MCF 10A (cell line): ENCODE data around the gene TTLL5. TPM values are rescaled to one million over a fixed set of nuclear protein-coding genes. Genes with fewer than 3 reads are reported as not detected.
A peak's percentile ranks its signal among the peaks of the same experiment; 100 is the strongest.

Experiments used
- BruUV-seq: library from RNA; stranded (reverse); fragments of 400-500 nt; replicated peaks from 2 replicates; lab custom pipeline; 2021; lab: Mats Ljungman, UMichigan
- CTCF ChIA-PET: fragments of 300-600 bp; sonication (Branson Sonifier 250); formaldehyde crosslinking; extraction: SDS; loops from one replicate; lab custom pipeline; 2021; ENCODE audit warnings: antibody characterized with exemption, inconsistent platforms; lab: Yijun Ruan, JAX
- POLR2A ChIA-PET: fragments of 300-600, 350-650 bp; sonication (Branson Sonifier 250); formaldehyde crosslinking; extraction: SDS; loops from one replicate; lab custom pipeline; 2020; ENCODE audit warnings: antibody characterized with exemption, inconsistent platforms; lab: Yijun Ruan, JAX
- DNase-seq: peaks from one replicate; pipeline ENCODE4 v3.0.0-alpha.2; 2018; ENCODE audit not compliant: unreplicated experiment
- H3K27ac Mint-ChIP-seq: one replicate; pipeline ENCODE4 v1.8.0; 2022; ENCODE audit warnings: mild to moderate bottlenecking, low read depth, mixed read lengths; ENCODE audit not compliant: unreplicated experiment
- H3K27me3 Mint-ChIP-seq: one replicate; pipeline ENCODE4 v1.8.0; 2022; ENCODE audit warnings: mixed read lengths; ENCODE audit not compliant: insufficient read depth, unreplicated experiment
- H3K36me3 Mint-ChIP-seq: one replicate; pipeline ENCODE4 v1.8.0; 2022; ENCODE audit warnings: mild to moderate bottlenecking, moderate library complexity, mixed read lengths; ENCODE audit not compliant: insufficient read depth, unreplicated experiment
- H3K4me1 Mint-ChIP-seq: one replicate; pipeline ENCODE4 v1.8.0; 2022; ENCODE audit warnings: mixed read lengths; ENCODE audit not compliant: insufficient read depth, unreplicated experiment
- H3K4me3 Mint-ChIP-seq: one replicate; pipeline ENCODE4 v1.8.0; 2022; ENCODE audit warnings: mild to moderate bottlenecking, moderate library complexity, mixed read lengths; ENCODE audit not compliant: unreplicated experiment
- H3K9me3 Mint-ChIP-seq: one replicate; pipeline ENCODE4 v1.8.0; 2022; ENCODE audit warnings: mixed read lengths; ENCODE audit not compliant: unreplicated experiment
- intact Hi-C: fragments of 100-400 bp; cut with micrococcal nuclease; formaldehyde crosslinking; loops from 2 replicates; pipeline ENCODE4 v1.14.1; 2022
- total RNA-seq: library from RNA; stranded (reverse); gene quantifications from 2 replicates; pipeline ENCODE4 v1.2.3, GENCODE V29; 2022
- TF ChIP-seq, protein P1 (sequence below): fragments of 200-600 bp; IDR thresholded peaks from one replicate; pipeline ENCODE4 v1.8.0; 2022; ENCODE audit warnings: antibody characterized with exemption, mild to moderate bottlenecking; ENCODE audit not compliant: unreplicated experiment

Gene TTLL5
- total RNA-seq, 1 experiment from 2014 or later = 31.7 TPM

GRCh38 chr14:75718199-75718598, 57.2 kb downstream of the TTLL5 start:
- H3K9me3 Mint-ChIP-seq = no peaks in the 10 kb centered on the region
- DNase-seq = no peak
- H3K27ac Mint-ChIP-seq = no peak overlapping the region
- no peak overlapping the region for H3K4me3 Mint-ChIP-seq
- no peaks in the 10 kb centered on the region for H3K27me3 Mint-ChIP-seq
- BruUV-seq = no TSS peak
- intact Hi-C loops = no loop called here
- TF ChIP-seq, protein P1, sequence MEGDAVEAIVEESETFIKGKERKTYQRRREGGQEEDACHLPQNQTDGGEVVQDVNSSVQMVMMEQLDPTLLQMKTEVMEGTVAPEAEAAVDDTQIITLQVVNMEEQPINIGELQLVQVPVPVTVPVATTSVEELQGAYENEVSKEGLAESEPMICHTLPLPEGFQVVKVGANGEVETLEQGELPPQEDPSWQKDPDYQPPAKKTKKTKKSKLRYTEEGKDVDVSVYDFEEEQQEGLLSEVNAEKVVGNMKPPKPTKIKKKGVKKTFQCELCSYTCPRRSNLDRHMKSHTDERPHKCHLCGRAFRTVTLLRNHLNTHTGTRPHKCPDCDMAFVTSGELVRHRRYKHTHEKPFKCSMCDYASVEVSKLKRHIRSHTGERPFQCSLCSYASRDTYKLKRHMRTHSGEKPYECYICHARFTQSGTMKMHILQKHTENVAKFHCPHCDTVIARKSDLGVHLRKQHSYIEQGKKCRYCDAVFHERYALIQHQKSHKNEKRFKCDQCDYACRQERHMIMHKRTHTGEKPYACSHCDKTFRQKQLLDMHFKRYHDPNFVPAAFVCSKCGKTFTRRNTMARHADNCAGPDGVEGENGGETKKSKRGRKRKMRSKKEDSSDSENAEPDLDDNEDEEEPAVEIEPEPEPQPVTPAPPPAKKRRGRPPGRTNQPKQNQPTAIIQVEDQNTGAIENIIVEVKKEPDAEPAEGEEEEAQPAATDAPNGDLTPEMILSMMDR = no peak
- CTCF ChIA-PET = interaction anchor here (0.7 to 1.5 kb wide), 3 partner anchors 9 to 19 kb away, joined by 3 read pairs; no protein-coding TSS in a partner anchor
- peaks cover 8% of the 10 kb centered on the region for H3K4me1 Mint-ChIP-seq
- POLR2A ChIA-PET = interaction anchor here (0.6 kb wide), 1 partner anchor 148 kb away, joined by 6 read pairs; no protein-coding TSS in a partner anchor
- peaks cover 31% of the 10 kb centered on the region for H3K36me3 Mint-ChIP-seq

DNA sequence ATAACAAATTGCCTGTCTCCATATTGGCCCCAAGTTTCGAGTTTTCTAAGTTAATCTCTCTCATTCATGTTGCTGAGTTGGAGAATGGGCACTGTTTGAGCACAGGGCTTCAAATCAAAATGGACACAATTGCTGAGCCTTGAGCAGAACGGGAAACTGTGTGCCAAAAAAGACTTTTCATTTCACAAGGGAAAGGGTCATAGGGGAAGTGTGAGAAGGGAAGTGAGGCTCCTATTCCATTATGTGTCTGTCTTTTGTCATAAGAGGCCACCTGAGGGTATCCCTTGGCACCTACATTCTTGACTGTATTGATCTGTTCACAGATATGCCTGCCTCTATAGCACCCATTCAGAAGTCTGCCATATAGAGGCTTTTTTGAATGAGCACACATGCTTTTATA, 59.1 kb downstream of the TTLL5 start:
- H3K4me3 Mint-ChIP-seq = no peak overlapping the region
- H3K36me3 Mint-ChIP-seq = peaks cover 31% of the 10 kb centered on the region
- DNase-seq = no peak
- BruUV-seq = no TSS peak
- no peak overlapping the region for H3K27ac Mint-ChIP-seq
- peaks cover 8% of the 10 kb centered on the region for H3K4me1 Mint-ChIP-seq
- H3K27me3 Mint-ChIP-seq = no peaks in the 10 kb centered on the region
- ChIA-PET POLR2A (no interaction called here), CTCF (interaction anchor here (0.8 to 1.9 kb wide), 4 partner anchors 9 to 740 kb away, joined by 3 to 15 read pairs (median 5); no protein-coding TSS in a partner anchor)
- intact Hi-C loops = no loop called here
- TF ChIP-seq, protein P1 = no peak
- H3K9me3 Mint-ChIP-seq = no peaks in the 10 kb centered on the region

DNA sequence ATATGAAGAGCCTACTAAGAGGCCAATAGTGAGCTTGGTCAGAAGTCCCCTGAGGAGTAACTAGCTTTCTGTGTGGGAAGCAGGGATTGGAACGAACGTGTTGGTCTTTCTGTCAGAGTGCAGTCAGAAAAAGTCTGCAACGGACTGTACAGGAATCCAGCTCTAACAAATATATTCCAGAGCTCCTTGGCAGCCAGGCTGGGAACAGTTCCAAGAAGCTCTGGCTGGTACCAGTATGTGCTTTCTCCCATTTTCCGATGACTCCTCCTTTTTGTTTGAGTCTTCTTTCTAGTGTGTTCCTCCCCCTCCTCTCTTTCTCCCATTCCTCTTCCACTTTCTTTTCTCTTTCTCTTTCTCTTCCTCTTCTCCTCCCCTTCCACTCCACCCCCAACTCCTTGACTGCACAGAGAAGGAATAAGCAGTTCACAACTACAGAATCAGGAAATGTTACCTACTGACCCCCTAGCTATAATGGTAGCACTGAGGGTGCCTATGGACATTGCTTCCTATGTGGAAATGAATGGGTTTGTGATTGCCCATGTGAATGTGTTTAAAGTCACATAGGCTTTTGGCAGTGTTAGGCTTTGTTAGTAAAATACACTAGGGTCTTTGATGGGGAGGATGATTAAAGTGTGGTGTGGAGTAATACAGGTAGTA, 59.9 kb downstream of the TTLL5 start:
- TF ChIP-seq, protein P1 = no peak
- H3K9me3 Mint-ChIP-seq = no peaks in the 10 kb centered on the region
- H3K4me3 Mint-ChIP-seq = no peak overlapping the region
- no peaks in the 10 kb centered on the region for H3K27me3 Mint-ChIP-seq
- peak; percentile 9 for DNase-seq
- H3K27ac Mint-ChIP-seq = no peak overlapping the region
- H3K4me1 Mint-ChIP-seq = peaks cover 8% of the 10 kb centered on the region
- CTCF ChIA-PET = interaction anchor here (0.6 to 1.9 kb wide), 5 partner anchors 10 to 739 kb away, joined by 3 to 15 read pairs (median 4); no protein-coding TSS in a partner anchor
- H3K36me3 Mint-ChIP-seq = peaks cover 31% of the 10 kb centered on the region
- POLR2A ChIA-PET = interaction anchor here (0.5 to 0.6 kb wide), 2 partner anchors 62 to 462 kb away, joined by 3 to 5 read pairs; no protein-coding TSS in a partner anchor
- intact Hi-C loops = no loop called here
- no TSS peak for BruUV-seq

- ChIA-PET POLR2A (interaction anchor here (1.6 kb wide), 1 partner anchor 144 kb away, joined by 4 read pairs; no protein-coding TSS in a partner anchor), CTCF (interaction anchor here (0.6 to 0.7 kb wide), 3 partner anchors 14 to 1280 kb away, joined by 3 to 4 read pairs (median 3); no protein-coding TSS in a partner anchor)
- no TSS peak for BruUV-seq
- H3K4me1 Mint-ChIP-seq = peaks cover 8% of the 10 kb centered on the region
- TF ChIP-seq, protein P1 = no peak
- H3K36me3 Mint-ChIP-seq = peaks cover 42% of the 10 kb centered on the region
- H3K27me3 Mint-ChIP-seq = no peaks in the 10 kb centered on the region
- H3K4me3 Mint-ChIP-seq = no peak overlapping the region
- no peak overlapping the region for H3K27ac Mint-ChIP-seq
- intact Hi-C loops = no loop called here
- DNase-seq = no peak
- no peaks in the 10 kb centered on the region for H3K9me3 Mint-ChIP-seq
Measured at GRCh38 chr14:75723716-75724115, 62.7 kb downstream of the TTLL5 start.
